Panc1 (cell line): ENCODE data around the gene FOXO1. TPM values are rescaled to one million over a fixed set of nuclear protein-coding genes. Genes with fewer than 3 reads are reported as not detected.

ENCODE experiments used
- ATAC-seq: fragments of 200-7000 bp; cut with Tn5 transposase; 2 replicates; pipeline ENCODE4 v1.9.1; 2020; ENCODE audit warnings: mild to moderate bottlenecking, moderate library complexity
- BruUV-seq: library from RNA; stranded (reverse); fragments of 400-500 nt; replicated peaks from 2 replicates; lab custom pipeline; 2021; lab: Mats Ljungman, UMichigan
- CTCF ChIA-PET: fragments of 300-600 bp; sonication (Branson Sonifier 250); formaldehyde crosslinking; loops from one replicate; lab custom pipeline; 2022; ENCODE audit warnings: antibody characterized with exemption; lab: Charles Lee
- POLR2A ChIA-PET: fragments of 300-600 bp; sonication (Branson Sonifier 250); formaldehyde crosslinking; loops from one replicate; lab custom pipeline; 2022; ENCODE audit warnings: antibody characterized with exemption; lab: Charles Lee
- DNase-seq: peaks from one replicate; pipeline ENCODE4 v3.0.0-alpha.2; 2010; ENCODE audit warnings: low read depth, low spot score
- H3K27ac ChIP-seq: 2 replicates; pipeline ENCODE4 v1.5.1; 2011; ENCODE audit warnings: mild to moderate bottlenecking, low read length, inconsistent platforms
- H3K27me3 ChIP-seq: fragments of 200-500 bp; sonication (Bioruptor generic); 2 replicates; pipeline ENCODE4 v1.6.0; 2014; ENCODE audit warnings: low read length, inconsistent platforms; ENCODE audit not compliant: control insufficient read depth, insufficient read depth
- H3K36me3 ChIP-seq: fragments of 200-500 bp; sonication (Bioruptor generic); 2 replicates; pipeline ENCODE4 v1.5.1; 2014; ENCODE audit warnings: inconsistent platforms, mild to moderate bottlenecking, low read length, moderate library complexity; ENCODE audit not compliant: control insufficient read depth, insufficient read depth
- H3K4me1 ChIP-seq: 2 replicates; pipeline ENCODE4 v1.5.1; 2011; ENCODE audit warnings: inconsistent platforms, mild to moderate bottlenecking, low read length, moderate library complexity; ENCODE audit not compliant: control insufficient read depth, insufficient read depth
- H3K4me3 ChIP-seq, 2 experiments: 2 replicates each; pipeline ENCODE4 v1.5.1; 2011 to 2012; ENCODE audit warnings: low read depth in 2 of 2, low read length in 2 of 2, mild to moderate bottlenecking in 2 of 2, inconsistent platforms in 1 of 2, moderate library complexity in 1 of 2
- H3K9me3 ChIP-seq: fragments of 200-500 bp; sonication (Bioruptor generic); 2 replicates; pipeline ENCODE4 v1.5.1; 2014; ENCODE audit warnings: low read depth, mild to moderate bottlenecking, inconsistent platforms, low read length, moderate library complexity; ENCODE audit not compliant: control insufficient read depth, insufficient read depth
- POLR2AphosphoS5 ChIP-seq: IDR thresholded peaks from 2 replicates; pipeline ENCODE4 v1.6.1; 2012; ENCODE audit warnings: mild to moderate bottlenecking, low read depth, low read length, moderate library complexity
- SIN3A ChIP-seq: IDR thresholded peaks from 2 replicates; pipeline ENCODE4 v1.6.1; 2012; ENCODE audit warnings: low read depth, mild to moderate bottlenecking, low read length, moderate library complexity, borderline replicate concordance; ENCODE audit not compliant: insufficient read depth
- TCF7L2 ChIP-seq: IDR thresholded peaks from 2 replicates; pipeline ENCODE4 v1.6.1; 2011; ENCODE audit warnings: mild to moderate bottlenecking, low read depth, low read length, inconsistent platforms
- in situ Hi-C: cut with HindIII; loops from 2 replicates; pipeline ENCODE4 v1.10.0; 2016; ENCODE audit warnings: low sequenced_read_pairs, low pct_unique_long_range_greater_than_20kb
- intact Hi-C: fragments of 100-400 bp; cut with micrococcal nuclease; formaldehyde crosslinking; loops from one replicate; pipeline ENCODE4 v1.10.0; 2022; ENCODE audit not compliant: unreplicated experiment
- total RNA-seq: library from RNA; stranded (reverse); gene quantifications from one replicate; pipeline ENCODE4 v1.2.1, GENCODE V29; 2021; ENCODE audit not compliant: unreplicated experiment
- TF ChIP-seq, protein P1 (sequence below): fragments of 450-650 bp; IDR thresholded peaks from 2 replicates; pipeline ENCODE4 v1.5.1; 2017; ENCODE audit warnings: mild to moderate bottlenecking
- TF ChIP-seq, protein P2 (sequence below), 2 experiments: IDR thresholded peaks; 2 replicates each; pipeline ENCODE4 v1.6.1; 2011 to 2012; ENCODE audit warnings: low read depth in 2 of 2, control low read depth in 1 of 2, low read length in 1 of 2, mild to moderate bottlenecking in 1 of 2, moderate library complexity in 1 of 2; ENCODE audit not compliant: insufficient read depth in 1 of 2

Gene FOXO1
- total RNA-seq, 1 experiment from 2014 or later = 2.1 TPM

DNA sequence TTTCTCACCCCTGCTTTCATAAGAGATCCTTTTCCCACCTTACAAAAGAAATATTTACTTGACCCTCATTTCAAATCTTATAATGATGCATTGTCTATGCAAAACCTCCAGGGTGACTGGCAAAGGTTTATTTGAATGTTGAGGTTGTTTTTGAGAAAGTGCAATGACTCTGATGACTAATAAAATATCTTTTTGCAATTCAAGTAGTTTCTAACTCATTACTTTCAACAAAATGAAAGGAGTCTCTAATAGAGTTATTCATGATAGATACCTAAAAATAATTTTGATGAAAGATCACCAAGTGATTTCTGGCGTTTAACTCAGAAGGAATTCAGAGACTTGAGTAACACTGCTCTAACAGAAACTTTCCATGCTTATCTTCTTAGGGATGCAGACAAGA lies 144.2 kb downstream of the FOXO1 start:
- BruUV-seq = no TSS peak
- H3K9me3 ChIP-seq = no peaks in the 10 kb centered on the region
- DNase-seq (no peak), ATAC-seq (no peak)
- H3K4me3 ChIP-seq = no peak overlapping the region
- in situ Hi-C loops = no loop called here
- no peaks in the 10 kb centered on the region for H3K4me1 ChIP-seq
- H3K27ac ChIP-seq = no peak overlapping the region
- ChIA-PET POLR2A (interaction anchor here (0.6 kb wide), 1 partner anchor 132 kb away, joined by 4 read pairs; no protein-coding TSS in a partner anchor), CTCF (no interaction called here)
- no peaks in the 10 kb centered on the region for H3K27me3 ChIP-seq
- H3K36me3 ChIP-seq = no peaks in the 10 kb centered on the region
- intact Hi-C loops = no loop called here
- TF ChIP-seq POLR2AphosphoS5 (no peak), TCF7L2 (no peak), SIN3A (no peak)
- TF ChIP-seq, protein P1, sequence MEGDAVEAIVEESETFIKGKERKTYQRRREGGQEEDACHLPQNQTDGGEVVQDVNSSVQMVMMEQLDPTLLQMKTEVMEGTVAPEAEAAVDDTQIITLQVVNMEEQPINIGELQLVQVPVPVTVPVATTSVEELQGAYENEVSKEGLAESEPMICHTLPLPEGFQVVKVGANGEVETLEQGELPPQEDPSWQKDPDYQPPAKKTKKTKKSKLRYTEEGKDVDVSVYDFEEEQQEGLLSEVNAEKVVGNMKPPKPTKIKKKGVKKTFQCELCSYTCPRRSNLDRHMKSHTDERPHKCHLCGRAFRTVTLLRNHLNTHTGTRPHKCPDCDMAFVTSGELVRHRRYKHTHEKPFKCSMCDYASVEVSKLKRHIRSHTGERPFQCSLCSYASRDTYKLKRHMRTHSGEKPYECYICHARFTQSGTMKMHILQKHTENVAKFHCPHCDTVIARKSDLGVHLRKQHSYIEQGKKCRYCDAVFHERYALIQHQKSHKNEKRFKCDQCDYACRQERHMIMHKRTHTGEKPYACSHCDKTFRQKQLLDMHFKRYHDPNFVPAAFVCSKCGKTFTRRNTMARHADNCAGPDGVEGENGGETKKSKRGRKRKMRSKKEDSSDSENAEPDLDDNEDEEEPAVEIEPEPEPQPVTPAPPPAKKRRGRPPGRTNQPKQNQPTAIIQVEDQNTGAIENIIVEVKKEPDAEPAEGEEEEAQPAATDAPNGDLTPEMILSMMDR = no peak
- TF ChIP-seq, protein P2, sequence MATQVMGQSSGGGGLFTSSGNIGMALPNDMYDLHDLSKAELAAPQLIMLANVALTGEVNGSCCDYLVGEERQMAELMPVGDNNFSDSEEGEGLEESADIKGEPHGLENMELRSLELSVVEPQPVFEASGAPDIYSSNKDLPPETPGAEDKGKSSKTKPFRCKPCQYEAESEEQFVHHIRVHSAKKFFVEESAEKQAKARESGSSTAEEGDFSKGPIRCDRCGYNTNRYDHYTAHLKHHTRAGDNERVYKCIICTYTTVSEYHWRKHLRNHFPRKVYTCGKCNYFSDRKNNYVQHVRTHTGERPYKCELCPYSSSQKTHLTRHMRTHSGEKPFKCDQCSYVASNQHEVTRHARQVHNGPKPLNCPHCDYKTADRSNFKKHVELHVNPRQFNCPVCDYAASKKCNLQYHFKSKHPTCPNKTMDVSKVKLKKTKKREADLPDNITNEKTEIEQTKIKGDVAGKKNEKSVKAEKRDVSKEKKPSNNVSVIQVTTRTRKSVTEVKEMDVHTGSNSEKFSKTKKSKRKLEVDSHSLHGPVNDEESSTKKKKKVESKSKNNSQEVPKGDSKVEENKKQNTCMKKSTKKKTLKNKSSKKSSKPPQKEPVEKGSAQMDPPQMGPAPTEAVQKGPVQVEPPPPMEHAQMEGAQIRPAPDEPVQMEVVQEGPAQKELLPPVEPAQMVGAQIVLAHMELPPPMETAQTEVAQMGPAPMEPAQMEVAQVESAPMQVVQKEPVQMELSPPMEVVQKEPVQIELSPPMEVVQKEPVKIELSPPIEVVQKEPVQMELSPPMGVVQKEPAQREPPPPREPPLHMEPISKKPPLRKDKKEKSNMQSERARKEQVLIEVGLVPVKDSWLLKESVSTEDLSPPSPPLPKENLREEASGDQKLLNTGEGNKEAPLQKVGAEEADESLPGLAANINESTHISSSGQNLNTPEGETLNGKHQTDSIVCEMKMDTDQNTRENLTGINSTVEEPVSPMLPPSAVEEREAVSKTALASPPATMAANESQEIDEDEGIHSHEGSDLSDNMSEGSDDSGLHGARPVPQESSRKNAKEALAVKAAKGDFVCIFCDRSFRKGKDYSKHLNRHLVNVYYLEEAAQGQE (IDR thresholded peaks at IDR 0.05; ENCODE audit: insufficient read depth in 1 of 2, low read depth in 2 of 2, low read length in 1 of 2) = no peak

DNA sequence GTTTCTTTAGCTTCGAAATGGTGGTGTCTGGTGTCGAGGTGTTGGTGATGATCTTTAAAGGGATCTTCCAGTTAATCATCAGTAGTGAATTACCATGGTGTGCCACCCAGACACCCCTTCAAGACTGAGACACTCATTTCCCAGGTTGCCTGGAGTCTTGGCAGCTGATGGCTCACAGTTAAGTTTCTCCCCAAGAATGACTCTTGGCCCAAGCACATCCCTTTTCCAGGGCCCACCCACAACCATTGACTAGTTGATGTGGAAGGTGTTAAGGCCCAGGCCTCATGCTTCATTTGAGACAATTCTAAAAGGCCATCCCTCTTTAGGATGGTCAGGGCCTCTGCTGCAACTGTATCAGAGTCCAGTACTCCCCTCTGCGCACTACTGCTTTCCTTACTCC lies 145.5 kb downstream of the FOXO1 start:
- no peaks in the 10 kb centered on the region for H3K9me3 ChIP-seq
- no peaks in the 10 kb centered on the region for H3K4me1 ChIP-seq
- BruUV-seq = no TSS peak
- H3K4me3 ChIP-seq = no peak overlapping the region
- TF ChIP-seq, protein P1 = no peak
- TF ChIP-seq, protein P2 (IDR thresholded peaks at IDR 0.05; ENCODE audit: insufficient read depth in 1 of 2, low read depth in 2 of 2, low read length in 1 of 2) = no peak
- TF ChIP-seq POLR2AphosphoS5 (no peak), SIN3A (no peak), TCF7L2 (no peak)
- ChIA-PET POLR2A (no interaction called here), CTCF (no interaction called here)
- DNase-seq (no peak), ATAC-seq (no peak)
- in situ Hi-C loops = no loop called here
- intact Hi-C loops = no loop called here
- no peaks in the 10 kb centered on the region for H3K36me3 ChIP-seq
- H3K27ac ChIP-seq = no peak overlapping the region
- no peaks in the 10 kb centered on the region for H3K27me3 ChIP-seq
